GM12878 (cell line): ENCODE results near the gene NMBR. TPM values are rescaled to one million over a fixed set of nuclear protein-coding genes. Genes with fewer than 3 reads are reported as not detected.
"Not testable (repeated sequence)": the region's sequence is repeated elsewhere in the genome, so short reads cannot be mapped to it uniquely, and the experiment has no call there.

ENCODE experiments used
- ATAC-seq: fragments of 200-7000 bp; cut with Tn5 transposase; 3 replicates; pipeline ENCODE4 v1.9.1; 2020; ENCODE audit warnings: mild to moderate bottlenecking, moderate library complexity
- BruUV-seq: library from RNA; stranded (reverse); fragments of 400-500 nt; replicated peaks from 2 replicates; lab custom pipeline; 2021; lab: Mats Ljungman, UMichigan
- CTCF ChIA-PET: fragments of 300-600 bp; sonication (Branson Sonifier 250); formaldehyde crosslinking; extraction: SDS; loops from one replicate; lab custom pipeline; 2021; ENCODE audit warnings: inconsistent platforms; lab: Yijun Ruan, JAX
- POLR2A ChIA-PET: fragments of 350-600 bp; formaldehyde crosslinking; extraction: SDS; loops from one replicate; lab custom pipeline; 2021; ENCODE audit warnings: inconsistent platforms; lab: Charles Lee
- RAD21 ChIA-PET: fragments of 300-600 bp; sonication (Branson Sonifier 250); formaldehyde crosslinking; loops from one replicate; lab custom pipeline; 2023; ENCODE audit warnings: antibody characterized with exemption; ENCODE audit not compliant: unreplicated experiment; lab: Charles Lee
- SMC1A ChIA-PET: fragments of 300-600 bp; sonication (Branson Sonifier 250); formaldehyde crosslinking; loops from one replicate; lab custom pipeline; 2023; ENCODE audit not compliant: unreplicated experiment, uncharacterized antibody; lab: Charles Lee
- DNase-seq: peaks from one replicate; pipeline ENCODE4 v3.0.0-alpha.2; 2011; ENCODE audit warnings: low read depth, low spot score
- FAIRE-seq: peaks from 3 replicates; lab custom pipeline; 2011; peaks lifted over from hg19 to GRCh38; lab: Jason Lieb, UNC
- H2AFZ ChIP-seq: 2 replicates; pipeline ENCODE4 v1.6.0; 2011; ENCODE audit warnings: low read depth, low read length, control low read depth; ENCODE audit not compliant: control insufficient read depth
- H3K27ac ChIP-seq: 2 replicates; pipeline ENCODE4 v1.5.1; 2011; ENCODE audit warnings: control low read depth; ENCODE audit not compliant: control insufficient read depth, insufficient read depth
- H3K27me3 ChIP-seq, 2 experiments: replicated peaks in 1 of 2; 2 replicates each; pipeline versions ENCODE4 v1.6.0 to v1.6.1; 2011; ENCODE audit warnings: low read length in 1 of 2; ENCODE audit not compliant: control insufficient read depth in 2 of 2, insufficient read depth in 2 of 2
- H3K36me3 ChIP-seq, 2 experiments: 2 replicates each; pipeline ENCODE4 v1.5.1; 2011; ENCODE audit warnings: low read length in 1 of 2; ENCODE audit not compliant: control insufficient read depth in 2 of 2, insufficient read depth in 2 of 2
- H3K4me1 ChIP-seq: 2 replicates; pipeline ENCODE4 v1.6.1; 2011; ENCODE audit warnings: mild to moderate bottlenecking, low read length, moderate library complexity, mixed read lengths; ENCODE audit not compliant: control insufficient read depth, insufficient read depth
- H3K4me2 ChIP-seq: 2 replicates; pipeline ENCODE4 v1.6.0; 2011; ENCODE audit warnings: control low read depth; ENCODE audit not compliant: control insufficient read depth, insufficient read depth
- H3K4me3 ChIP-seq: fragments of 200-600 bp; sonication (generic); 2 replicates; pipeline ENCODE4 v1.5.1; 2016
- H3K79me2 ChIP-seq: 2 replicates; pipeline ENCODE4 v1.6.0; 2011; ENCODE audit warnings: low read length; ENCODE audit not compliant: control insufficient read depth, insufficient read depth
- H3K9ac ChIP-seq: 2 replicates; pipeline ENCODE4 v1.8.0; 2011; ENCODE audit warnings: low read length, control low read depth, mixed read lengths; ENCODE audit not compliant: control insufficient read depth, insufficient read depth
- H3K9me3 ChIP-seq: replicated peaks from 3 replicates; pipeline ENCODE4 v1.5.1; 2011; ENCODE audit warnings: mild to moderate bottlenecking, low read length; ENCODE audit not compliant: control insufficient read depth, insufficient read depth
- H4K20me1 ChIP-seq: 2 replicates; pipeline ENCODE4 v1.6.0; 2011; ENCODE audit not compliant: control insufficient read depth, insufficient read depth
- WGBS: methylation state at CpG from one replicate; pipeline ENCODE4 v1.1.6; 2016; ENCODE audit warnings: low lambda C conversion rate; ENCODE audit not compliant: insufficient replicate concordance, insufficient coverage; ENCODE audit errors: missing lambda C conversion rate; 5-methylcytosine and 5-hydroxymethylcytosine counted together
- in situ Hi-C: fragments of 300-500 bp; cut with MboI; formaldehyde crosslinking; loops from 9 replicates; pipeline ENCODE4 v1.14.3; 2018; ENCODE audit warnings: mixed read lengths
- intact Hi-C: fragments of 100-400 bp; cut with micrococcal nuclease; formaldehyde crosslinking; loops from one replicate; pipeline ENCODE4 v1.14.2; 2022; ENCODE audit not compliant: unreplicated experiment
- polyA plus RNA-seq, 11 experiments: library from polyadenylated mRNA; depleted of rRNA in 4 of 11; unstranded in 6 of 11; stranded (reverse) in 5 of 11; fragments of >200 nt; fragmentation: Nextera tagmentation in 4 of 11; fragmentation: Illumina TruSeq in 1 of 11; extraction: Ambion mirVana in 4 of 11; extraction: Trizol in 1 of 11; gene quantifications; 1 replicate in 1 of 11; 2 replicates in 10 of 11; pipeline versions ENCODE4 v1.2.1 to v1.2.3, GENCODE V29; 2011 to 2016; ENCODE audit warnings: inconsistent platforms in 2 of 11, missing spikeins in 2 of 11, low read depth in 1 of 11
- total RNA-seq, 4 experiments: library from RNA; depleted of rRNA in 3 of 4; stranded (reverse); fragments of >200 nt in 3 of 4; fragmentation: Illumina TruSeq in 1 of 4; extraction: Trizol in 1 of 4; gene quantifications; 2 replicates each; pipeline versions ENCODE4 v1.2.1 to v1.2.3, GENCODE V29; 2013 to 2021

NMBR gene
- total and polyA plus RNA-seq, 10 of the 15 experiments (the other 5 are each of a cell fraction or from before 2014, with no cell fraction given) = not detected

GRCh38 chr6:142110820-142111219 lies 36.1 kb downstream of the NMBR start:
- H3K4me3 ChIP-seq, DNase-seq, H3K9ac ChIP-seq, H3K4me2 ChIP-seq, H3K79me2 ChIP-seq, H3K4me1 ChIP-seq, H3K27ac ChIP-seq, H3K36me3 ChIP-seq, intact Hi-C loops, H4K20me1 ChIP-seq, BruUV-seq, POLR2A ChIA-PET, ATAC-seq, H3K27me3 ChIP-seq, SMC1A ChIA-PET, H3K9me3 ChIP-seq, H2AFZ ChIP-seq, FAIRE-seq: not testable (repeated sequence)
- RAD21 ChIA-PET = interaction anchor here (0.9 to 1.7 kb wide), 2 partner anchors 121 to 435 kb away, joined by 3 to 6 read pairs; no protein-coding TSS in a partner anchor
- in situ Hi-C loops = loop anchor here (10.0 kb wide), 1 partner anchor 436 kb away; no protein-coding TSS in a partner anchor
- CTCF ChIA-PET = interaction anchor here (0.9 to 4.8 kb wide), 2 partner anchors 10 to 120 kb away, joined by 3 to 40 read pairs; no protein-coding TSS in a partner anchor
- WGBS = 59% methylated on average over 9 of the region's 9 CpGs

- ATAC-seq, intact Hi-C loops, RAD21 ChIA-PET, H3K9ac ChIP-seq, H3K79me2 ChIP-seq, H3K27ac ChIP-seq, FAIRE-seq, BruUV-seq, SMC1A ChIA-PET, H3K4me3 ChIP-seq, H3K4me2 ChIP-seq, H3K4me1 ChIP-seq, H2AFZ ChIP-seq, H3K36me3 ChIP-seq, POLR2A ChIA-PET, H3K9me3 ChIP-seq, H3K27me3 ChIP-seq, DNase-seq, H4K20me1 ChIP-seq, in situ Hi-C loops: not testable (repeated sequence)
- CTCF ChIA-PET = interaction anchor here (1.9 kb wide), 1 partner anchor 8 kb away, joined by 7 read pairs; no protein-coding TSS in a partner anchor
- WGBS = 36% methylated on average over 5 of the region's 5 CpGs
Measured at GRCh38 chr6:142104820-142105219, 42.1 kb downstream of the NMBR start.
